IMR-90 (cell line): ENCODE measurements around the gene ILRUN. TPM values are rescaled to one million over a fixed set of nuclear protein-coding genes. Genes with fewer than 3 reads are reported as not detected.

Experiments
- ATAC-seq: fragments of 200-7000 bp; cut with Tn5 transposase; 2 replicates; pipeline ENCODE4 v1.9.1; 2020; ENCODE audit warnings: low read depth, mild to moderate bottlenecking, moderate library complexity
- BruUV-seq: library from RNA; stranded (reverse); fragments of 400-500 nt; replicated peaks from 2 replicates; lab custom pipeline; 2021; lab: Mats Ljungman, UMichigan
- CTCF ChIA-PET: fragments of 300-600 bp; formaldehyde crosslinking; extraction: SDS; loops from one replicate; lab custom pipeline; 2021; ENCODE audit warnings: antibody characterized with exemption; lab: Yijun Ruan, JAX
- POLR2A ChIA-PET: fragments of 300-600 bp; sonication (Branson Sonifier 250); formaldehyde crosslinking; loops from one replicate; lab custom pipeline; 2022; ENCODE audit warnings: antibody characterized with exemption; ENCODE audit not compliant: unreplicated experiment; lab: Charles Lee
- DNase-seq: peaks from one replicate; pipeline ENCODE4 v3.0.0; 2013
- H2AFZ ChIP-seq: replicated peaks from 2 replicates; pipeline ENCODE3; 2013; ENCODE audit warnings: low read length, mild to moderate bottlenecking; ENCODE audit not compliant: poor library complexity
- H2AK5ac ChIP-seq: 2 replicates; pipeline ENCODE4 v1.6.1; 2013; ENCODE audit warnings: low read depth, low read length, inconsistent platforms
- H2AK9ac ChIP-seq: replicated peaks from 2 replicates; pipeline ENCODE3; 2013; ENCODE audit warnings: mild to moderate bottlenecking, low read depth, low read length, moderate library complexity; ENCODE audit not compliant: poor library complexity
- H2BK120ac ChIP-seq: 2 replicates; pipeline ENCODE4 v1.6.1; 2013; ENCODE audit warnings: low read depth, low read length, inconsistent platforms
- H2BK15ac ChIP-seq: 3 replicates; pipeline ENCODE4 v1.6.1; 2013; ENCODE audit warnings: low read depth, low read length, inconsistent platforms
- H2BK20ac ChIP-seq: 2 replicates; pipeline ENCODE4 v1.6.1; 2013; ENCODE audit warnings: low read depth, mild to moderate bottlenecking, inconsistent platforms, low read length, moderate library complexity
- H2BK5ac ChIP-seq: 2 replicates; pipeline ENCODE4 v1.6.1; 2013; ENCODE audit warnings: mild to moderate bottlenecking, low read depth, low read length, inconsistent platforms; ENCODE audit not compliant: poor library complexity, severe bottlenecking
- H3K14ac ChIP-seq: replicated peaks from 2 replicates; pipeline ENCODE4 v1.6.1; 2013; ENCODE audit warnings: low read depth, low read length, inconsistent platforms
- H3K18ac ChIP-seq: 2 replicates; pipeline ENCODE4 v1.6.1; 2013; ENCODE audit warnings: low read depth, low read length, control low read depth
- H3K23ac ChIP-seq: 2 replicates; pipeline ENCODE4 v1.6.1; 2013; ENCODE audit warnings: low read depth, low read length, inconsistent platforms
- H3K27ac ChIP-seq: 2 replicates; pipeline ENCODE4 v1.5.1; 2013; ENCODE audit warnings: mild to moderate bottlenecking, control low read depth, low read length; ENCODE audit not compliant: insufficient read depth
- H3K27me3 ChIP-seq: 2 replicates; pipeline ENCODE4 v1.6.1; 2013; ENCODE audit warnings: low read length; ENCODE audit not compliant: control insufficient read depth, insufficient read depth
- H3K36me3 ChIP-seq: 2 replicates; pipeline ENCODE4 v1.6.1; 2013; ENCODE audit warnings: low read length, mixed read lengths; ENCODE audit not compliant: control insufficient read depth, insufficient read depth
- H3K4ac ChIP-seq: 2 replicates; pipeline ENCODE4 v1.6.1; 2013; ENCODE audit warnings: low read depth, low read length, inconsistent platforms
- H3K4me1 ChIP-seq: 2 replicates; pipeline ENCODE4 v1.6.1; 2013; ENCODE audit warnings: low read length, mixed read lengths; ENCODE audit not compliant: control insufficient read depth, insufficient read depth
- H3K4me2 ChIP-seq: 2 replicates; pipeline ENCODE4 v1.6.1; 2013; ENCODE audit warnings: low read depth, mild to moderate bottlenecking, control low read depth, low read length, moderate library complexity
- H3K4me3 ChIP-seq: 2 replicates; pipeline ENCODE4 v1.5.1; 2013; ENCODE audit warnings: low read depth, mild to moderate bottlenecking, control low read depth, low read length, moderate library complexity; ENCODE audit not compliant: insufficient read depth
- H3K56ac ChIP-seq: 2 replicates; pipeline ENCODE4 v1.6.1; 2013; ENCODE audit warnings: low read length, inconsistent platforms; ENCODE audit not compliant: insufficient read depth; ENCODE audit errors: extremely low read depth
- H3K79me1 ChIP-seq, 2 experiments: 2 replicates each; pipeline ENCODE4 v1.6.1; 2013; ENCODE audit warnings: low read length in 2 of 2, inconsistent platforms in 1 of 2, low read depth in 1 of 2
- H3K9ac ChIP-seq: 2 replicates; pipeline ENCODE4 v1.6.1; 2013; ENCODE audit warnings: low read depth, low read length, control low read depth
- H3K9me1 ChIP-seq: 2 replicates; pipeline ENCODE4 v1.6.1; 2013; ENCODE audit warnings: low read length, inconsistent platforms; ENCODE audit not compliant: insufficient read depth
- H3K9me3 ChIP-seq: 2 replicates; pipeline ENCODE4 v1.6.1; 2013; ENCODE audit warnings: low read length; ENCODE audit not compliant: control insufficient read depth, insufficient read depth
- H4K20me1 ChIP-seq: 2 replicates; pipeline ENCODE4 v1.6.1; 2013; ENCODE audit warnings: low read length, inconsistent platforms; ENCODE audit not compliant: insufficient read depth
- H4K5ac ChIP-seq: 2 replicates; pipeline ENCODE4 v1.6.1; 2013; ENCODE audit warnings: mild to moderate bottlenecking, low read depth, low read length, control low read depth
- H4K8ac ChIP-seq, 2 experiments: 2 replicates each; pipeline ENCODE4 v1.6.1; 2013; ENCODE audit warnings: low read depth in 2 of 2, low read length in 2 of 2, control low read depth in 1 of 2, inconsistent platforms in 1 of 2
- H4K91ac ChIP-seq: 2 replicates; pipeline ENCODE4 v1.6.1; 2013; ENCODE audit warnings: low read depth, low read length, inconsistent platforms; ENCODE audit not compliant: insufficient read depth
- CEBPB ChIP-seq: IDR thresholded peaks from 2 replicates; pipeline ENCODE4 v1.6.1; 2012; ENCODE audit warnings: low read depth, low read length, improper control_type of control experiment
- ELK1 ChIP-seq: fragments of 150-350 bp; IDR thresholded peaks from 2 replicates; pipeline ENCODE4 v1.6.1; 2016; ENCODE audit warnings: low read depth, mild to moderate bottlenecking, low read length, moderate library complexity, borderline replicate concordance
- MAFK ChIP-seq: IDR thresholded peaks from 2 replicates; pipeline ENCODE4 v1.6.1; 2012; ENCODE audit warnings: low read depth, low read length, improper control_type of control experiment
- RCOR1 ChIP-seq: IDR thresholded peaks from 2 replicates; pipeline ENCODE4 v1.6.1; 2012; ENCODE audit warnings: mild to moderate bottlenecking, low read length, improper control_type of control experiment; ENCODE audit not compliant: insufficient replicate concordance
- SMC3 ChIP-seq: fragments of 150-350 bp; IDR thresholded peaks from 2 replicates; pipeline ENCODE4 v1.6.1; 2016; ENCODE audit warnings: low read depth, mild to moderate bottlenecking, antibody characterized with exemption, low read length, moderate library complexity
- WGBS, 2 experiments: methylation state at CpG; one replicate each; pipeline versions ENCODE4 v1.1.5 to v1.1.7; 2013; ENCODE audit warnings: missing lambda C conversion rate in 2 of 2; ENCODE audit not compliant: insufficient read length in 1 of 2; ENCODE audit errors: extremely low coverage in 2 of 2; 5-methylcytosine and 5-hydroxymethylcytosine counted together
- dilution Hi-C: fragments of 300-500 bp; cut with HindIII; formaldehyde crosslinking; loops from one replicate; pipeline ENCODE4 v1.14.3; 2018; ENCODE audit warnings: low sequenced_read_pairs; ENCODE audit not compliant: unreplicated experiment
- in situ Hi-C: fragments of 300-500 bp; cut with MboI; formaldehyde crosslinking; loops from 3 replicates; pipeline ENCODE4 v1.14.3; 2019; ENCODE audit warnings: low sequenced_read_pairs, inconsistent platforms, mixed read lengths
- intact Hi-C: fragments of 100-400 bp; cut with micrococcal nuclease; formaldehyde crosslinking; loops from 2 replicates; pipeline ENCODE4 v1.10.0; 2022
- polyA plus RNA-seq, 3 experiments: library from polyadenylated mRNA; depleted of rRNA; stranded (reverse); fragments of >200 nt; gene quantifications; 2 replicates each; pipeline ENCODE4 v1.2.3, GENCODE V29; 2012; ENCODE audit warnings: low replicate concordance in 1 of 3
- total RNA-seq: library from RNA; depleted of rRNA; stranded (reverse); fragments of >200 nt; gene quantifications from 2 replicates; pipeline ENCODE4 v1.2.3, GENCODE V29; 2012

ILRUN gene
- total and polyA plus RNA-seq, 2 of the 4 experiments (the other 2 are of a cell fraction): 25.4 to 29.9 TPM

DNA sequence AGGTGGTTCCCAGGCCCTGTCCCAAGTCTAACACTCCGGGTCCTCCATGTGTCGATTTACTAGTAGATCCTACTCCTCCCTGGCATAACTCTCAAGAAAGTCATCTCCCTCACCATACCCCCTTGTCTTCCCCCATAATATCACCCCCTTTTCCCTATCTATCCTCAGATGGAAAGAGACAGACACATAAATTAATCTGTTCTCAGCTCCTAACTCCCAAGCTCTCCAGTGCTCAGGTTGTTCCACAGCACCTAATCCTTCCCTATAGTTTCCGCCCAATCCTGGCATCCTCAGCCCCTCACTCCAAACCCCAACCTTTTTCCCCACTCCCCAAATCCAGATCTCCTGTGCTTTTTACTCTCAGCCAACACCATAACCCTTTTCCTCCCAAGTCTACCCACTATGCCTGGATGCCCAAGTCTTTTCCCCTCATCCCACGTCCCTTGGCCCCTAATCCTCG, 808 bp downstream of the ILRUN start:
- DNase-seq (no peak), ATAC-seq (no peak)
- Histone ChIP-seq H3K23ac (peak overlapping the region; percentile 99), H3K9me1 (peaks cover 17% of the 10 kb centered on the region; the same call in 1 of the 2 replicates), H2AK5ac (peak overlapping the region; percentile 85), H3K27ac (peak overlapping the region; percentile 95), H2BK120ac (peak overlapping the region; percentile 59), H3K4me1 (peaks cover 4% of the 10 kb centered on the region; the same call in 1 of the 2 replicates), H3K56ac (peak overlapping the region; percentile 89; the same call in 1 of the 2 replicates), H4K8ac (peak overlapping the region; percentile 77 to 91; a peak in 2 of 4 replicates), H3K9ac (peak overlapping the region; percentile 89), H3K4ac (peak overlapping the region; percentile 91), H3K27me3 (no peaks in the 10 kb centered on the region), H2BK20ac (no peak overlapping the region), H2AFZ (peak overlapping the region; percentile 92), H3K9me3 (no peaks in the 10 kb centered on the region), H3K4me3 (peak overlapping the region; percentile 89), H2BK5ac (peak overlapping the region; percentile 86), H3K4me2 (peak overlapping the region; percentile 98), H3K79me1 (peaks cover 11 to 55% of the 10 kb centered on the region in 2 experiments; a peak in 3 of 4 replicates), H3K36me3 (no peaks in the 10 kb centered on the region), H2AK9ac (peak overlapping the region; percentile 100), H2BK15ac (peak overlapping the region; percentile 44; the same call in 1 of the 3 replicates), H4K20me1 (peaks cover 44% of the 10 kb centered on the region), H3K14ac (peak overlapping the region; percentile 98), H4K5ac (peak overlapping the region; percentile 47), H4K91ac (peak overlapping the region; percentile 86), H3K18ac (peak overlapping the region; percentile 33; the same call in 1 of the 2 replicates)
- ChIA-PET POLR2A (interaction anchor here (0.6 to 0.7 kb wide), 3 partner anchors 63 to 456 kb away, joined by 3 to 8 read pairs (median 3); partner anchors contain the start of gene RPS10), CTCF (interaction anchor here (1.0 kb wide), 1 partner anchor 11 kb away, joined by 3 read pairs; no protein-coding TSS in a partner anchor)
- dilution Hi-C loops (no loop called here), in situ Hi-C loops (no loop called here), intact Hi-C loops (loop anchor here (1.0 to 5.0 kb wide), 3 partner anchors 39 to 88 kb away; partner anchors contain the start of gene SNRPC)
- BruUV-seq: no TSS peak
- no peak for TF ChIP-seq MAFK
- TF ChIP-seq CEBPB: no peak
- TF ChIP-seq SMC3: no peak
- TF ChIP-seq ELK1: no peak
- TF ChIP-seq RCOR1: no peak
- WGBS, 2 experiments: 3% methylated on average over 3 of the region's 5 CpGs; no CpG with 5 or more reads in 1 of the 2 experiments
